Activated naive CD4-positive, alpha-beta T cell treated with anti-CD3 and anti-CD28 coated beads, Interleukin-2, amount 10 ng/mL, durations not matched to agents 7 days and 5 days (primary cell): ENCODE results near the gene BICD1.
A peak's percentile ranks its signal among the peaks of the same experiment; 100 is the strongest.

Experiments used
- CTCF ChIA-PET: fragments of 350-600 bp; sonication (Branson Sonifier 250); formaldehyde crosslinking; loops from one replicate; lab custom pipeline; 2021; ENCODE audit warnings: antibody characterized with exemption; lab: Charles Lee
- DNase-seq: peaks from one replicate; pipeline ENCODE4 v3.0.0-alpha.2; 2020
- H3K27ac Mint-ChIP-seq: one replicate; pipeline ENCODE4 v1.8.0; 2021; ENCODE audit warnings: mild to moderate bottlenecking, moderate library complexity, mixed read lengths
- H3K27me3 Mint-ChIP-seq: one replicate; pipeline ENCODE4 v1.8.0; 2021; ENCODE audit warnings: mild to moderate bottlenecking, mixed read lengths
- H3K36me3 Mint-ChIP-seq: one replicate; pipeline ENCODE4 v1.8.0; 2021; ENCODE audit warnings: mixed read lengths
- H3K4me1 Mint-ChIP-seq: one replicate; pipeline ENCODE4 v1.8.0; 2021; ENCODE audit warnings: mixed read lengths
- H3K4me3 Mint-ChIP-seq: one replicate; pipeline ENCODE4 v1.8.0; 2021; ENCODE audit warnings: mild to moderate bottlenecking, moderate library complexity, mixed read lengths
- H3K9me3 Mint-ChIP-seq: one replicate; pipeline ENCODE4 v1.8.0; 2021; ENCODE audit warnings: mixed read lengths

Gene BICD1

DNA sequence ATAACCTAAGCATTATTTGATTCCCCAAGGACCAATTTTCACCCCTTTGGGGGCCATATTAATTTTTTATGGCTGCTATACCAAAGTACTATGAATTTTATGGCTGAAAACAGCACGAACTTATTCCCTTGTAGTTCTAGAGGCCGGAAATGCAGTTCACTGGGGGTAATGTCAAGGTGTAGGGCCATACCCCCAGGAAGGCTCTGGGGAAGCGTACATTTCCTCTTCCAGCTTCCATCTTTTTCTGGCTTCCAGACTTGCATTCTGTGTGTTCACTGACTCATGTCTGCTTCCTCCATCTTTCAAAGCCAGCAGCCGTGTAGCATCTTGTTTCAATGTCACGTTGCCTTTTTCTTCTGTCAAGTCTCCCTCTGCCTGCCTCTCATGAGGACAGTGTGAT, 133.5 kb downstream of the BICD1 start:
- CTCF ChIA-PET: no interaction called here
- peaks cover 4% of the 10 kb centered on the region for H3K36me3 Mint-ChIP-seq
- no peak overlapping the region for H3K27ac Mint-ChIP-seq
- H3K4me1 Mint-ChIP-seq: no peaks in the 10 kb centered on the region
- no peak overlapping the region for H3K4me3 Mint-ChIP-seq
- H3K27me3 Mint-ChIP-seq: no peaks in the 10 kb centered on the region
- DNase-seq: no peak
- H3K9me3 Mint-ChIP-seq: no peaks in the 10 kb centered on the region

DNA sequence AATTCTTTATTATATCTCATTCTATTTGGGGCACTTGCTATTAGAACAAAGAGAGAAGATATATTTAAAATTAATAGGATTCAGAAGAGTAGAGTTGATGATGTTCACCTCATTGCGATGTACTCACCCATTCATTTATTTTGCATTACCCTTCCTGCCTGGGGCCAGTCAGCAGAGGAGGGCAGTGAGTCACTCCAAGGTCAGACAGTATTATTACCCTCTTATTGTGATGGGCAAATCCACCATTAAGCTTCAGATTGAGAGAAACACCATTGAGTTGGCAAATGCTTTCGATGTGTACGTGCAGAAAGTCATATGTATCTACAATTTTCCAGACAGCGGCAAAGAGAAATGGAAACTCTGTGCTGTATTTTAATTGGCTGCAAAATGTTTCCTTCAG, 134.2 kb downstream of the BICD1 start:
- DNase-seq: no peak
- Mint-ChIP-seq H3K4me1 (no peaks in the 10 kb centered on the region), H3K9me3 (no peaks in the 10 kb centered on the region), H3K36me3 (peaks cover 4% of the 10 kb centered on the region), H3K4me3 (no peak overlapping the region), H3K27me3 (no peaks in the 10 kb centered on the region), H3K27ac (no peak overlapping the region)
- CTCF ChIA-PET: interaction anchor here (0.5 kb wide), 1 partner anchor 578 kb away, joined by 3 read pairs; no protein-coding TSS in a partner anchor

GRCh38 chr12:32242641-32243040, 136.0 kb downstream of the BICD1 start:
- Mint-ChIP-seq H3K4me3 (no peak overlapping the region), H3K9me3 (no peaks in the 10 kb centered on the region), H3K36me3 (peaks cover 5% of the 10 kb centered on the region), H3K4me1 (no peaks in the 10 kb centered on the region), H3K27ac (no peak overlapping the region), H3K27me3 (no peaks in the 10 kb centered on the region)
- no peak for DNase-seq
- CTCF ChIA-PET: interaction anchor here (1.0 kb wide), 1 partner anchor 26 kb away, joined by 3 read pairs; no protein-coding TSS in a partner anchor

- no peaks in the 10 kb centered on the region for H3K9me3 Mint-ChIP-seq
- CTCF ChIA-PET: no interaction called here
- H3K4me3 Mint-ChIP-seq: no peak overlapping the region
- DNase-seq: no peak
- H3K27me3 Mint-ChIP-seq: no peaks in the 10 kb centered on the region
- no peak overlapping the region for H3K27ac Mint-ChIP-seq
- H3K36me3 Mint-ChIP-seq: peaks cover 1% of the 10 kb centered on the region
- no peaks in the 10 kb centered on the region for H3K4me1 Mint-ChIP-seq
Measured at GRCh38 chr12:32248441-32249140, 141.9 kb downstream of the BICD1 start.

GRCh38 chr12:32249777-32250176, 143.1 kb downstream of the BICD1 start:
- DNase-seq: no peak
- no peak overlapping the region for H3K4me3 Mint-ChIP-seq
- H3K36me3 Mint-ChIP-seq: peaks cover 1% of the 10 kb centered on the region
- no peaks in the 10 kb centered on the region for H3K27me3 Mint-ChIP-seq
- no peak overlapping the region for H3K27ac Mint-ChIP-seq
- CTCF ChIA-PET: no interaction called here
- no peaks in the 10 kb centered on the region for H3K4me1 Mint-ChIP-seq
- no peaks in the 10 kb centered on the region for H3K9me3 Mint-ChIP-seq

DNA sequence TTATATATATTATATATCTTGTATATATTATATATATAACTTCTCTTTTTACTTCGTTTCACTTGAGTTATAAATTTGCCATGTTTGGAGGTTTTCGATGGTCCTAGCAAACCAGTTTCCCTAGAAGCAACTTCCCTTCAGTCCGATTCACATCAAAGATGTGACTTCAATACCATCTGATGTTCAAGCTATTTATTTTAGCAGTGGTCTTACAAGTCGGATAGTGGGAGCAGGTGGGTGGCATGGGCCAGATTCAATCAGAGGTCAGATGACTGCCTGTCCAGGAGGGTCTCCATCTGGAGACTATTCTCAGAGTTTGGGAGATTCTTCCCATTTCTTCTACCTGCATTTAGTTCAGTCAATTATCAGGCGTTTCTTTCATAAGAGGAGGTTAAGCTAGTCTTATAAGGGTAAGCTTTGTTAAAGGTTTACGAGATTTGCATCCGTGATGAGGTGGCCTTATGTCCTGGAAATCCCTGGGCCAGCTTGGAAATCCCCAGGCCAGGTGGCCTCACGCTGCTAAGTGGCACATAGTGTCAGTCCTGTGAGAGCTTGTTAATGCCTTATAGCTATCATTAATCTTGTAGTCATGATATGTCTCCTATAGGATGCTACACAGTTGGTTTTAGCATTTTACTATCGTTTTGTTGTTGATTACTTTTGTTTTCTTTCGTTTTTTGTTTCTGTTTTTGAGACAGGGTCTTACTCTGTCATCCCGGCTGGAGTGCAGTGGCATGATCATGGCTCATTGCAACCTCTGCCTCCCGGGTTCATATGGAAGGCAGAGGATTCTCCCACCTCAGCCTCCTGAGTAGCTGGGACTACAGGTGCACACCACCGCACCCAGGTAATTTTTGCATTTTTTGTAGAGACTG, 145.8 kb downstream of the BICD1 start:
- no peaks in the 10 kb centered on the region for H3K27me3 Mint-ChIP-seq
- H3K9me3 Mint-ChIP-seq: peaks cover 4% of the 10 kb centered on the region
- CTCF ChIA-PET: no interaction called here
- peaks cover 2% of the 10 kb centered on the region for H3K36me3 Mint-ChIP-seq
- no peak overlapping the region for H3K4me3 Mint-ChIP-seq
- H3K27ac Mint-ChIP-seq: no peak overlapping the region
- no peak for DNase-seq
- no peaks in the 10 kb centered on the region for H3K4me1 Mint-ChIP-seq

DNA sequence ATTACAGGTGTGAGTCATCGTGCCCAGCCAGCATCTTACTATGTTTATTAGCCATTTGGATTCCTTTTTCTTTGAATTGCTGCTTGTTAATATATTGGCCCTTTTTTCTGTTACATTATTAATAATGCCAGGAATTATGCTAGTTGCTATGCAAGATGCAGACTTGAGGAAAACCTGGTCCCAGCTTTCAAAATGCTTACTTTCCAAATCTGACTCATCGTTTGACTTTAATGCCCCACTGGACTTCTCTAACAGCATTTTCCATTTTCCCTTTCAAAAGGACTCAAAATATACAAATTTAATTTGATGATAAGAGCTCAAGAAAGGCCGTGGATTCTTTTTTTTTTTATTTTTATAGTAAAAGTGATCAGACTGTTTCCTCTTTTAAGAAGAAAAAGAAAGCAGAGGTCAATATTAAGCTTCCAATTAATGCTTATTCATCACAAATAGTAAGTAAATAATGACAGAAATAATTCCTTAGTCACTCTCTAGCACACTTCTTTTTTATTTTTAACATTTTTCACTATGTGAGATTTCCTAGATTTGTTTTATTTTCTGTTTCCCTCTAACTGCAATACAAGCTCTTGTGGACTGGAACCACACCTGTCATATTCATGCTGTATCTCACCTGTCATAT, 146.6 kb downstream of the BICD1 start:
- Mint-ChIP-seq H3K27ac (no peak overlapping the region), H3K36me3 (peaks cover 5% of the 10 kb centered on the region), H3K9me3 (peaks cover 6% of the 10 kb centered on the region), H3K4me1 (peaks cover 2% of the 10 kb centered on the region), H3K27me3 (no peaks in the 10 kb centered on the region), H3K4me3 (no peak overlapping the region)
- no peak for DNase-seq
- CTCF ChIA-PET: no interaction called here

DNA sequence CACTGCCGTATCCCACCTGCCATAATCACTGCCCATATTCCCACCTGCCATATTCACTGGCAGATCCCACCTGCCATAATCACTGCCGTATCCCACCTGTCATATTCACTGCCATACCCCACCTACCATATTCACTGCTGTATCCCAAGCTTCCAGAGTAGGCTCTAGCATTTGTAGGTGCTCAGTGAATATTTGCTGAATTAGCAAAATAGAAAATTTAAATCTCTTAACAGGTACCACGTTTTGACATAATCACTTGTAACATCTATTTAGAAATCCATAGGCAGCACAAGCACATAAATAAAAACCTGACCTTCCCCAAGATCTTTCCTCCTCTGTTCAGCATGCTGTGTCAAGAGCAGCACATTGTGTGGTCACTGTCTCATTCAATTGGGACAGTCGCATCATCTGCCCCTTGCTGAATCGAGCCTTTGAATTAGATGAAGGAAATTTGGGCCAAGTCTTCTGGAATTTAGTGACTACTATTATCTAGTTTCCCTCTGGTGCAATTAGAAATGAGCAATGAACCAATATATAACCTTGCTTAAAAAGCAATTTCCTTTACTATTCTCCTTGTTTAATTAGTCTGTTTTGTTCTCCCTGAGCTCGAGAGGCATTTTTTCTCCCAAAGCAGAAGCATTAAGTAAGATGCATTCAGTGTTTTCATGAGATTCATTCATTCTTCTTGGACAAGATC, 147.8 kb downstream of the BICD1 start:
- Mint-ChIP-seq H3K36me3 (peaks cover 8% of the 10 kb centered on the region), H3K27me3 (no peaks in the 10 kb centered on the region), H3K9me3 (peaks cover 10% of the 10 kb centered on the region), H3K27ac (no peak overlapping the region), H3K4me3 (no peak overlapping the region), H3K4me1 (peaks cover 2% of the 10 kb centered on the region)
- CTCF ChIA-PET: no interaction called here
- DNase-seq: no peak

- no peak for DNase-seq
- peaks cover 2% of the 10 kb centered on the region for H3K4me1 Mint-ChIP-seq
- no peak overlapping the region for H3K4me3 Mint-ChIP-seq
- no peak overlapping the region for H3K27ac Mint-ChIP-seq
- H3K27me3 Mint-ChIP-seq: no peaks in the 10 kb centered on the region
- H3K9me3 Mint-ChIP-seq: peaks cover 10% of the 10 kb centered on the region
- CTCF ChIA-PET: no interaction called here
- H3K36me3 Mint-ChIP-seq: peaks cover 8% of the 10 kb centered on the region
Measured at GRCh38 chr12:32255588-32255987, 148.9 kb downstream of the BICD1 start.

- Mint-ChIP-seq H3K36me3 (peaks cover 8% of the 10 kb centered on the region), H3K4me3 (no peak overlapping the region)
Measured at GRCh38 chr12:32257695-32258496, 151.2 kb downstream of the BICD1 start.

GRCh38 chr12:32260696-32261095, 154.0 kb downstream of the BICD1 start:
- CTCF ChIA-PET: interaction anchor here (0.9 kb wide), 1 partner anchor 51 kb away, joined by 6 read pairs; no protein-coding TSS in a partner anchor
- peaks cover 8% of the 10 kb centered on the region for H3K9me3 Mint-ChIP-seq
- no peaks in the 10 kb centered on the region for H3K27me3 Mint-ChIP-seq
- no peak overlapping the region for H3K27ac Mint-ChIP-seq
- peaks cover 8% of the 10 kb centered on the region for H3K36me3 Mint-ChIP-seq
- peaks cover 11% of the 10 kb centered on the region for H3K4me1 Mint-ChIP-seq
- DNase-seq: no peak
- H3K4me3 Mint-ChIP-seq: no peak overlapping the region

More at GRCh38 chr12:32257695-32258496, 151.2 kb downstream of the BICD1 start:
- DNase-seq: no peak
- CTCF ChIA-PET: no interaction called here
- Mint-ChIP-seq H3K27me3 (no peaks in the 10 kb centered on the region), H3K9me3 (peaks cover 10% of the 10 kb centered on the region), H3K4me1 (peaks cover 11% of the 10 kb centered on the region), H3K27ac (no peak overlapping the region)

DNA sequence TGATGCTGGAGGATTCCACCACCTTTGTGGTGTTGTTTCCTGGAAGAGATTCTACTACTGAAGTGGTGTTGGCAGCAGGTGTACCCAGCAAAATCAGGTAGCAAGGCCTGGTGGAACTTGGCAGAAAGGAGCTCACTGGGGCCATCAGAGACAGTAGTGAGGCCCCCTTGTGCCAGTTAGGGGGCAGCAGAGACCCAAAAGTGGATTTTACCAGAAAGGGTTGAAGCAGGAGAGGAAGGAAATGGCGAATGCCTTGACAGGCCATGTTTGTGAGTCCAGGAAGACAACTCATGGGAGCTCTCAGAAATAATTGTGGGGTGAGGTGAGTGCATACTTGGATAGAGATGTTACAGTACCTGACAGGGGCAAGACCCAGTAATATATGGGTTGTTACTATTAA, 155.0 kb downstream of the BICD1 start:
- Mint-ChIP-seq H3K27ac (no peak overlapping the region), H3K27me3 (no peaks in the 10 kb centered on the region), H3K4me1 (peaks cover 11% of the 10 kb centered on the region), H3K4me3 (no peak overlapping the region), H3K9me3 (peaks cover 7% of the 10 kb centered on the region), H3K36me3 (peaks cover 6% of the 10 kb centered on the region)
- CTCF ChIA-PET: interaction anchor here (0.9 to 1.3 kb wide), 6 partner anchors 14 to 200 kb away, joined by 3 to 6 read pairs (median 3); no protein-coding TSS in a partner anchor
- peak; percentile 38 for DNase-seq

- H3K4me3 Mint-ChIP-seq: no peak overlapping the region
- no peak for DNase-seq
- no peaks in the 10 kb centered on the region for H3K36me3 Mint-ChIP-seq
- CTCF ChIA-PET: no interaction called here
- H3K4me1 Mint-ChIP-seq: peaks cover 9% of the 10 kb centered on the region
- H3K27me3 Mint-ChIP-seq: no peaks in the 10 kb centered on the region
- no peak overlapping the region for H3K27ac Mint-ChIP-seq
- H3K9me3 Mint-ChIP-seq: no peaks in the 10 kb centered on the region
Measured at GRCh38 chr12:32264961-32265360, 158.3 kb downstream of the BICD1 start.
